MM.1S (cell line): ENCODE measurements around the gene GCLM.

Experiments
- DNase-seq: peaks from one replicate; pipeline ENCODE4 v3.0.0-alpha.2; 2015
- H2AFZ ChIP-seq: fragments of 300-600 bp; sonication (generic); 2 replicates; pipeline ENCODE4 v1.6.0; 2016; ENCODE audit warnings: antibody characterized with exemption, low read length
- H3F3A ChIP-seq: fragments of 300-600 bp; sonication (generic); 2 replicates; pipeline ENCODE4 v1.6.1; 2016; ENCODE audit warnings: mild to moderate bottlenecking, antibody characterized with exemption, low read length, moderate library complexity, mixed read lengths; ENCODE audit not compliant: insufficient read depth
- H3K27ac ChIP-seq: fragments of 300-600 bp; sonication (generic); 2 replicates; pipeline ENCODE4 v1.5.1; 2016; ENCODE audit warnings: mild to moderate bottlenecking, low read length
- H3K27me3 ChIP-seq: fragments of 300-600 bp; sonication (generic); replicated peaks from 2 replicates; pipeline ENCODE4 v1.6.0; 2016; ENCODE audit warnings: low read length; ENCODE audit not compliant: insufficient read depth
- H3K36me3 ChIP-seq: fragments of 300-600 bp; sonication (generic); replicated peaks from 2 replicates; pipeline ENCODE4 v1.6.1; 2016; ENCODE audit warnings: mild to moderate bottlenecking, low read length, mixed read lengths; ENCODE audit not compliant: insufficient read depth
- H3K4me1 ChIP-seq: fragments of 300-600 bp; sonication (generic); 2 replicates; pipeline ENCODE4 v1.6.1; 2016; ENCODE audit warnings: low read length, mixed read lengths
- H3K4me2 ChIP-seq: fragments of 300-600 bp; sonication (generic); 2 replicates; pipeline ENCODE4 v1.6.0; 2016; ENCODE audit warnings: low read depth, low read length
- H3K4me3 ChIP-seq: fragments of 300-600 bp; sonication (generic); 2 replicates; pipeline ENCODE4 v1.5.1; 2016; ENCODE audit warnings: low read length, mixed read lengths
- H3K79me2 ChIP-seq: fragments of 300-600 bp; sonication (generic); 2 replicates; pipeline ENCODE4 v1.6.1; 2016; ENCODE audit warnings: mixed run types, low read length, mixed read lengths
- H3K9ac ChIP-seq: fragments of 300-600 bp; sonication (generic); 2 replicates; pipeline ENCODE4 v1.6.1; 2016; ENCODE audit warnings: low read length, mixed read lengths
- H3K9me2 ChIP-seq: fragments of 300-600 bp; sonication (generic); replicated peaks from 2 replicates; pipeline ENCODE4 v1.6.1; 2016; ENCODE audit warnings: mild to moderate bottlenecking, low read length, mixed read lengths; ENCODE audit not compliant: insufficient read depth
- H3K9me3 ChIP-seq: fragments of 300-600 bp; sonication (generic); replicated peaks from 2 replicates; pipeline ENCODE4 v1.6.1; 2016; ENCODE audit warnings: mild to moderate bottlenecking, low read length, mixed read lengths; ENCODE audit not compliant: insufficient read depth
- H4K20me1 ChIP-seq: fragments of 300-600 bp; sonication (generic); 2 replicates; pipeline ENCODE4 v1.6.1; 2016; ENCODE audit warnings: mild to moderate bottlenecking, low read length, moderate library complexity, mixed read lengths; ENCODE audit not compliant: insufficient read depth
- EZH2 ChIP-seq: fragments of 300-600 bp; sonication (generic); optimal IDR thresholded peaks from 2 replicates; pipeline ENCODE3; 2017; ENCODE audit warnings: low read depth, mild to moderate bottlenecking, antibody characterized with exemption, low read length, mixed read lengths
- EZH2phosphoT487 ChIP-seq: fragments of 300-600 bp; sonication (generic); IDR thresholded peaks from 2 replicates; pipeline ENCODE4 v1.6.1; 2018; ENCODE audit warnings: antibody characterized with exemption, low read length
- TF ChIP-seq, protein P1 (sequence below): fragments of 300-600 bp; sonication (generic); IDR thresholded peaks from 2 replicates; pipeline ENCODE4 v1.5.1; 2016; ENCODE audit warnings: antibody characterized with exemption, low read length, mixed read lengths

GCLM gene

DNA sequence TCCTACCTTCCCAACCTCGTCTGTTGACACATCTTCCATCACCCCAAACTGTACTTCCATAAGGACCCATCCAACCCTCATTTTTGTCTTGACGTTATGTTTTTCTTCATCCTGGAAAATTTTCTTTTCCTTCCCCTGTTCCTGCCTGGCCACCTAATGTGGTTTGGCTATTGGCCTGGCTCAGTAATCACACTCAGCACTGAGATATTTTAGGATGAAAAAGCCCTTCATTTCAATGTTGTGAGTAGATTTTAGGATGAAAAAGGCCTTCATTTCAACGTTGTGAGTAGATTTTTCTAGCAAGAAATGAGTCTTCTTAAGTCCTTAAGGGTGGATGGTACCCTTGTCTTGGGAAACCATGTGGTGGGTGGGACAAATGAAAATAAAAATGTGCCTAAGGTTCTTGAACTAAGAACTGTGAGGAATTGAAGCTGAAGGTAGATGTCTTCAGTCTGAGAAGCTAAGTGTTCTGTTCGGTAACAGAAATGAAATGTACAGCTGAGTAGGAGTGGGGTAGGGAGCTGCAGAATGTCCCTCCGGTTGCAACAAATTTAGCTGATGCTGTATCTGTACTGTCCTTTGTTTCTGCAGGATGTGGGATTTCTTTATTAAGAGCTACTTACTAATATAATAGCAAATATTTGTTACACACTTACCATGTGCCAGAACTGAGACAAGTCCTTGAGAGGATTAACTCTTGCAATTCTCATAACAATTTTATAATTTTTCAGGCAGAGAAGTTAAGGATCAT lies 66.3 kb downstream of the GCLM start:
- no peaks in the 10 kb centered on the region for H4K20me1 ChIP-seq
- no peak overlapping the region for H3K27ac ChIP-seq
- TF ChIP-seq EZH2 (no peak), EZH2phosphoT487 (no peak)
- TF ChIP-seq, protein P1, sequence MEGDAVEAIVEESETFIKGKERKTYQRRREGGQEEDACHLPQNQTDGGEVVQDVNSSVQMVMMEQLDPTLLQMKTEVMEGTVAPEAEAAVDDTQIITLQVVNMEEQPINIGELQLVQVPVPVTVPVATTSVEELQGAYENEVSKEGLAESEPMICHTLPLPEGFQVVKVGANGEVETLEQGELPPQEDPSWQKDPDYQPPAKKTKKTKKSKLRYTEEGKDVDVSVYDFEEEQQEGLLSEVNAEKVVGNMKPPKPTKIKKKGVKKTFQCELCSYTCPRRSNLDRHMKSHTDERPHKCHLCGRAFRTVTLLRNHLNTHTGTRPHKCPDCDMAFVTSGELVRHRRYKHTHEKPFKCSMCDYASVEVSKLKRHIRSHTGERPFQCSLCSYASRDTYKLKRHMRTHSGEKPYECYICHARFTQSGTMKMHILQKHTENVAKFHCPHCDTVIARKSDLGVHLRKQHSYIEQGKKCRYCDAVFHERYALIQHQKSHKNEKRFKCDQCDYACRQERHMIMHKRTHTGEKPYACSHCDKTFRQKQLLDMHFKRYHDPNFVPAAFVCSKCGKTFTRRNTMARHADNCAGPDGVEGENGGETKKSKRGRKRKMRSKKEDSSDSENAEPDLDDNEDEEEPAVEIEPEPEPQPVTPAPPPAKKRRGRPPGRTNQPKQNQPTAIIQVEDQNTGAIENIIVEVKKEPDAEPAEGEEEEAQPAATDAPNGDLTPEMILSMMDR: no peak
- H3K9me3 ChIP-seq: no peaks in the 10 kb centered on the region
- peaks cover 14% of the 10 kb centered on the region; the same call in 1 of the 2 replicates for H3F3A ChIP-seq
- H3K79me2 ChIP-seq: no peaks in the 10 kb centered on the region
- no peaks in the 10 kb centered on the region for H3K36me3 ChIP-seq
- no peaks in the 10 kb centered on the region for H3K27me3 ChIP-seq
- H3K4me3 ChIP-seq: no peak overlapping the region
- H3K9ac ChIP-seq: no peak overlapping the region
- no peak overlapping the region for H2AFZ ChIP-seq
- peaks cover 5% of the 10 kb centered on the region; the same call in 1 of the 2 replicates for H3K4me1 ChIP-seq
- H3K4me2 ChIP-seq: no peak overlapping the region
- no peaks in the 10 kb centered on the region for H3K9me2 ChIP-seq
- no peak for DNase-seq

- H3F3A ChIP-seq: peaks cover 8% of the 10 kb centered on the region; the same call in 1 of the 2 replicates
- H3K9me3 ChIP-seq: no peaks in the 10 kb centered on the region
- H3K36me3 ChIP-seq: no peaks in the 10 kb centered on the region
- H4K20me1 ChIP-seq: no peaks in the 10 kb centered on the region
- no peak overlapping the region for H2AFZ ChIP-seq
- TF ChIP-seq EZH2phosphoT487 (no peak), EZH2 (no peak)
- TF ChIP-seq, protein P1: no peak
- H3K79me2 ChIP-seq: no peaks in the 10 kb centered on the region
- no peak overlapping the region for H3K9ac ChIP-seq
- H3K9me2 ChIP-seq: no peaks in the 10 kb centered on the region
- H3K4me3 ChIP-seq: no peak overlapping the region
- no peaks in the 10 kb centered on the region for H3K27me3 ChIP-seq
- H3K4me2 ChIP-seq: no peak overlapping the region
- H3K27ac ChIP-seq: no peak overlapping the region
- H3K4me1 ChIP-seq: peaks cover 5% of the 10 kb centered on the region; the same call in 1 of the 2 replicates
- DNase-seq: no peak
Observed at GRCh38 chr1:93841771-93842170, 67.5 kb downstream of the GCLM start.

DNA sequence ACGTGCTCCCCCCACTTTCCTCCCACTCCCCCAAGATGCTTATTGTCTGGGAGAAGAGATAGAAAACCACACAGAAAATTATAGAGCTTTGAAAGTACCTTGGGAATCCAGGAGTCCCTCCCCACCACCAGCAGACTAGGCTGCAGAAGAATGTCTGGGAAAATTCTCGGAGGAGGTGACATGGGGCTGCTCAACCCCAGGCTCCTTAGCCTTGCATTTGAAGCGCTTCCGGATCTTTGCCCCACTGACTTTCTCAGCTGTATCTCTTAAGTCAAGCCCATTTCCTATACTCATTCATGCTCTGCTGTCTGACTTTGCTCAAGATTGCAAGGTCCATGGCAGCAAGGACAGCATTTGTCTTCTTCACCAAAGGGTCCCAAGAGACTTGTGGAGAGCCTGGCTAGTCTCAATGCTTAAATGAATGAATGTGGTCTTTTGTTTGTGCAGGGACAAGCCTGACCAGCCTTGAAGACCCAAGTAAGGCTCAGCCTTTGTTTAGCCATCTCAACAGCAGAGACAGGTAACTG lies 68.2 kb downstream of the GCLM start:
- H3K9me3 ChIP-seq: no peaks in the 10 kb centered on the region
- H3K4me2 ChIP-seq: no peak overlapping the region
- no peak for TF ChIP-seq EZH2
- no peak for TF ChIP-seq EZH2phosphoT487
- TF ChIP-seq, protein P1: no peak
- peaks cover 5% of the 10 kb centered on the region; the same call in 1 of the 2 replicates for H3K4me1 ChIP-seq
- no peaks in the 10 kb centered on the region for H3K36me3 ChIP-seq
- no peak overlapping the region for H3K9ac ChIP-seq
- no peak overlapping the region for H2AFZ ChIP-seq
- H3K9me2 ChIP-seq: no peaks in the 10 kb centered on the region
- no peak for DNase-seq
- no peaks in the 10 kb centered on the region for H3K27me3 ChIP-seq
- H3K79me2 ChIP-seq: no peaks in the 10 kb centered on the region
- H3K4me3 ChIP-seq: no peak overlapping the region
- H3K27ac ChIP-seq: no peak overlapping the region
- H3F3A ChIP-seq: peaks cover 7% of the 10 kb centered on the region; the same call in 1 of the 2 replicates
- H4K20me1 ChIP-seq: no peaks in the 10 kb centered on the region
